Hepatic stellate cell (primary cell): ENCODE data around the gene UBL3.

Experiments
- DNase-seq: peaks from one replicate; pipeline ENCODE4 v3.0.0; 2011; ENCODE audit warnings: low spot score

The UBL3 gene

GRCh38 chr13:29810145-29810742 is 40.2 kb downstream of the UBL3 start:
- DNase-seq: no peak

DNA sequence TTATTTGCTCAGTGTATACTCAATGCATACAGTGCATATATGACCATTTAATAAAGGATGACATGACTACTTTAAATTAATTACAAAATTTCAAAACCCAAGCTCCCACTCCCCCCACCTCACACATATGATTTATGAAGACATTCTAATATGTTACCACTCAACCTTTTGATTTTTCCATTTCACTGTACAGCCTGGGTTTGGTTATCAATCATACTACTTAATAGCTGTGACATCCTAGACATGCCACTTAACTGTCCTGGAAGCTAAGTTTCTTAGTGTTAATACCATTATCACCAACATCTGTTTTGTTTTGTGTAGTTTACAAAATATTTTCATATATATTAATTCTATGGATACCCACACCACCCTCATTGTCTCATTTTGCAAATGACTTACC is 42.2 kb downstream of the UBL3 start:
- DNase-seq: no peak

- DNase-seq: no peak
Observed at GRCh38 chr13:29805994-29806979, 44.1 kb downstream of the UBL3 start.

DNA sequence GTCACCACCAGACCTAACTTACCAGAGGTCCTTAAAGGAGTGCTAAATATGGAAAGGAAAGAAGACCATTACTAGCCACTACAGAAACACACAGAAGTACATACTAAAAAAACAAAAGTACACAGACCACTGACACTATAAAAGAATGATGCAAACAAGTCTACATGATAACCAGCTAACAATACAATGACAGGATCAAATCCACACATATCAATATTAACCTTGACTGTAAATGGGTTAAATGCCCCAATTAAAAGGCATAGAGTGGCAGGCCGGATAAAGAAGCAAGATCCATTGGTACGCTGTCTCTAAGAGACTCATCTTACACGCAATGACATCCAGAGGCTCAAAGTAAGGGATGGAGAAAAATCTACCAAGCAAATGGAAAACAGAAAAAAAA is 47.2 kb downstream of the UBL3 start:
- DNase-seq: no peak

- no peak for DNase-seq
Observed at GRCh38 chr13:29802621-29803020, 47.8 kb downstream of the UBL3 start.

DNA sequence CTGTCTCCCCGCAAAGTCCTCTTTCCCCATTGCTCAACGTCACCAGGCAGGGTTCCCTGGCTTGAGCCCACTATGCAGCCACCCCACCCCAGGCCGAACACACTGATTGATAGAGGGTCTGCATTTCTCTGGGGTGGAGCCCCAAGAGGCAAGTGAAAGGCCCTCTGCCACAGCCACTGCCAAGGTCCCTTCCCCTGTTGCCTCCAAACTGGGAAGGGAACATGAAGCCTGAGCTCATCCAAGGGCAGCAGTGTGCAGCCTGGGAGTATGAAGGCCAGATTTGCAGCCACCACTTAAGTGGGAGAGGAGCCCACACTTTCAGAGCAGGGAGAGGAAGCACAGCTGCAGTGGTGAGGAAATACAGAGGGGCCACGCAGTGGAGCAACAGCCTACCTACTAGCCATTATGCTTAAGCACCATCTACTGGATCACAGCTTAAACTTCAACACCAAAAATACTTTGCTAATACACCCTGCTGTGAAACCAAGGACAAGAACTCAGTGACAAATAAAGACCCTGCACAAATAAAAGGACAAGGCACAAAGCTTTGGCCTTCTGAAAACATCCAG is 48.6 kb downstream of the UBL3 start:
- no peak for DNase-seq

- no peak for DNase-seq
Observed at GRCh38 chr13:29801102-29801501, 49.3 kb downstream of the UBL3 start.

DNA sequence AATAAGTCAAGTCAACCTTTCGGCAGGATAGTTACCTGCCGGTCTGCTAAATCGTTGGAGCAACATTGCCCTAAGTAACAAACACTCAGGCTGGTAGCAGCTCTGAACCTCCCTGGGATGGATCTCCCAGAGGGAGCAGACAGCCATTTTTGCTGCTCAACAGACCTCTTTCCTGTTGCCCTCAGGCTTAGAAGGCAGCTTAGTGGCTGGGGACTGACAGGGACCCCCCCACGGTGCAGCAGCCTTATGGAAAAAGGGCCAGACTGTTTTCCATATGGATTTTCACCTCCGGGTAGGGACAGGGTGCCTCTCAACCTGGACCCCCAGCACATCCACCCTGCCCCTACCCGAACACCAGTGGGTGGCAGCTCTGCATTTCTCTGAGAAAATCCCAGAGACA is 49.7 kb downstream of the UBL3 start:
- DNase-seq: no peak

DNA sequence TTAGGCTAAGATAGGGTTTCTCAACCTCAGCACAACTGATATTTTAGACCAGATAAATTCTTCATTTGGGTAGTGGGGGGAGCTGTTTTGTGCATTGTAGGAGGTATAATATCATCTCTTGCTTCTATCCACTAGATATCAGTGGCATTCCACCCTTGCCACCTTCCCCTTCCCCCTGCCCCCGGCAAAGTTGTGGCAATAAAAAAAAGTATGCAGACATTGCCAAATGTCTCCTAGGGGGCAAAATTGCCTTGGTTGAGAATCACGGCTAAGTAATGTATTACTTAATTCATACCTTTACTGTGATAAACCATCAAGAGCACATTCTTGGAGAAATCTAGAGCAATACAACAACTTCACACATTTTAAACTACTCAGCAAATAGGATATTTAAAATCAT is 51.4 kb downstream of the UBL3 start:
- DNase-seq: no peak

DNA sequence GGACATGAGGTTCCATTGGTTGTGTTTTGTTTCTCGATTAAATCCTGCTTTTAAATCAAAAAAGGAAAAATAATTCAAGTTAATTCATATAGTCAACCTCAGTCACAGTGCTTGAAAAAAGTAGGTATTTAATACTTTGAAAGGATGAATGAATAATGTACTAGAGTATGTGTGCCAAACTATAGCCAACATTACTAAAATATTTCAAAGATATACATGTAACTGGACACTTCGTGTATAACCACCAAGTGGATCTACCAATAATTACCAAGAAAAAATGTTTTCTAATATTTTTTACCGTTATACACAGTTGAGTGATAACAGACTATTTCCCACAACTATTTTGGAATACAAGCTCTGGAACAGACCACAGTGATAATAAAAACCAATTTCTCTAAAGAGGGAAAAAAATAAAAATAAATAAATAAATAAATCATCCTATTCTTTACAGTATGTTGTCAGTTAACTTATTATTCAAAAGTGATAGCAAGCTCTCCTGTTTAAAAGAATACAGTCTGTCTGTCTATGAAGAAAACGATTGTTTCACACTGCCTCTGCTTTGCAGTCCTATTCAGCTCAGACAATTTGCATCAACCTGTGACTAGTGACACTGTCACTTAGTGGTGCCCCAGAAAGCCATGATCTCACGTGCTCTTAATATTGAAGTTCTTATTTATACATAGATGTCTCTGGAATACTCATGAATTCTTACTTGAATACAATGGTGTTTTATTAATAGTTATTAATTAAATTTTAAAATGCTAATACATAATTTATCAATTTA is 58.2 kb downstream of the UBL3 start:
- DNase-seq: no peak

DNA sequence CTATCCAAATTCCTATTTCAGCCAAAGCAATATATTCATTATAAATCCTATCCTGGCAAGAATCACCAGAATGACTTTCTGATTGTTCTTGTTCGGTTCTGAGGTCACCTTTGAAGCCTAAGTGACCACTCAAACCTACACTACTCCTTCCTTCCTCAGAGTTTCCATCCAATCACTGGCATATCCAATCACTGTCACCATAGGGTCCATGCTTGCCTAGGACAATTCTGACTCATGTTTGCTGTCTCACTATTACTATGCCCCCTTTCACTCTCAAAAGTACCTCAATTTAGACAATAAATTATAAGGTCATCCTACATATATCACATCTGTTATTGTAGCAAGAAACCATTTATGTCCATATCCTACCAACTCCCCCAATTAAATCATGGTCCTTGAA is 58.9 kb downstream of the UBL3 start:
- no peak for DNase-seq

GRCh38 chr13:29786698-29787097 is 63.7 kb downstream of the UBL3 start:
- no peak for DNase-seq

- DNase-seq: no peak
Observed at GRCh38 chr13:29785978-29786377, 64.4 kb downstream of the UBL3 start.

- no peak for DNase-seq
Observed at GRCh38 chr13:29782798-29783197, 67.6 kb downstream of the UBL3 start.

DNA sequence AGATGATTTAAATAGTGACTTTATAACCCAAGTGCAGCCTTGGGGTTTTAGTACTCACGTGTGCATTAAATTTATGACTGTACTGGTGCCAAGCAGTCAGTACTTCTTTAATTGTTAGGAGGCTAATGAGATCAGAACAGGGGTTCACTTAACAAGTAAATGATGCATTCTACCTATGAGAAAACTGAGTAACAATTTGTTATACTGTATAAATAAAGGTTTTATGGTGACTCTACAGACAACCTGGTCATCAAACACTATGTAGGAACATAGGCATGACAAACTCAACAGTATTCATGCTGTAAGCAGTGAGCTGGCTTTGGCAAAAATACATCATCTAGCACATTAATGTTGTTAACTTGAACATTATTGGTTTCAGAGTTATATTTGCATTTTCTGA is 75.6 kb downstream of the UBL3 start:
- DNase-seq: no peak

GRCh38 chr13:29771247-29771646 is 79.2 kb downstream of the UBL3 start:
- DNase-seq: no peak

DNA sequence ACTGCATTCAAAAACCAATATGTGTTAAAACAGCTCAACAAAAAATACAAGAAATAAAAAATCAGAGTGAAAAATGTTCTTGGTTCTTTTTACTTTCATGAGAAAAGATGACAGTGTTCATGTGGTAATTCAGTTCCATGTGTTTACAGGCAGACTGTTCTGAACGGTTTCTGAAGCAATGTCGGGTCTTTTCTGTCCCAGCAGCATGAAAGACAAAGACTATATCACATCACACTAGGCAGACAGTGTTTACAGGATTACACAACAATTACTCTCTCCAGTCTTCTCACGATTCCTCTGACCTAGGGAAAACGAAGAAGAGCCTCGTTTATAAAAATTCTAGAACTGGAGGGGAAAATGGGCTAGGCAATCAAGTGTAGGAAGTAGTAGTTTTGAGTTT is 83.4 kb downstream of the UBL3 start:
- no peak for DNase-seq

DNA sequence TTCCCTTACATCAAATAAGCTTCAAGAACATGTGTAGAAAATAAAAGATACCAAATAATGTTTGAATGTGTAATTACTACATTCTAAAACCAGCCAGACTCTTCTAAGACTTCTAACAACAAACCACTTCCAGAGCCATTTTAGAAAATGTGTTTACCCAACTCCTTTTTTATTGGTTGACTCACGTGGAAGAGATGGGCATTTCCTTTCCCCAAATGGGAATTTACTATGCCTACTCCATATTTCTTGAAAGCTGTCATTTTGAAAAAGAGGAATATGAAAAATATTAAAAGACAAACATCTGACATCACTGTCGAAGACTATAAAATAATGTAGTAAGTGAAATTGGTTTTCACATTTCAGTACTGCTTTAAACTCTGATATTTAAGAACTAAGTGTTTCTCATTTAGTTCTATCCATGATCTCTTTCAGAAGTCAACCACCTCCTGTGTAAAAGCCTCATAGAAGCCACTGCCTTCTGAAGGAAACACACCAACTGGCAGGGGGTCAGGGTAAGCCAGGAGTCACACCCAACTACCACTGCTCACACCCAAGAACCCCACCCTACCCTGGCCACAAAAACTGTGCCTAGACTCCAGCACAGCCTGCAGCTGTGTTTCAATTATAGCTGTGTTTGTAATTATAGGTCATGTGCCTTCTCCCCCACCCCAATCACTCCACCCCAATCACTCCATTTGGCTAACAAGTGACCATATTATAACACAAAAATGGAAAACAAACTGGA is 86.8 kb downstream of the UBL3 start:
- DNase-seq: no peak

DNA sequence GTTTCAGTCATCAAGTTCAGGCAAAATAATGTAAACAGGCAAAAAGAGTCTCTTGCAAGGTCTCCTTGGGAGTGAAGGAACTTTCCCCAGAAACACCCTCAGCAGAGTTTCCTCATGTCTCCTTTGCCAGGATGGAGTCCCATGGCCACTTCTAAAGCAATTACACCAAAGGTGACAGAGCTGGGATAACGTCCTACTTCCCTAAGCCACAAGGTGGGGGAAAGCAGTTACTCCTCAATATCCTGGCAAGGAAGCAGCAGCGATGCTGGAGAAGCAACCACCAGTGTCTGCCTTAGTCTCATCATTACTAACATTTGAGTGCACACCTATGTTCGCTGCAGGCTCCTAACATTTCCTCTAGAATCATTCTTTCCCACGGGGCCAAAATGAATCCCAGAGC is 88.6 kb downstream of the UBL3 start:
- DNase-seq: no peak

DNA sequence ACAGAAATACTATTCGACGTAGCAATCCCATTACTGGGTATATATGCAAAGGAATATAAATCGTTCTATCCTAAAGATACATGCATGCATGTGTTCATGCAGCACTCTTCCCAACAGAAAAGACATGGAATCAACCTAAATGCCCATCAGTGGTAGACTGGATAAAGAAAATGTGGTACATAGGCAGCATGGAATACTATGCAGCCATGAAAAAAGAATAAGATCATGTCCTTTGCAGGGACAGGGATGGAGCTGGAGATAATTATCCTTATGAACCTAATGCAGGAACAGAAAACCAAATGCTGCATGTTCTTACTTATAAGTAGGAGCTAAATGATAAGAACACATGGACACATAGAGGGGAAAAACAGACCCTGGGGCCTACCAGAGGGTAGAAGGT is 89.3 kb downstream of the UBL3 start:
- no peak for DNase-seq

DNA sequence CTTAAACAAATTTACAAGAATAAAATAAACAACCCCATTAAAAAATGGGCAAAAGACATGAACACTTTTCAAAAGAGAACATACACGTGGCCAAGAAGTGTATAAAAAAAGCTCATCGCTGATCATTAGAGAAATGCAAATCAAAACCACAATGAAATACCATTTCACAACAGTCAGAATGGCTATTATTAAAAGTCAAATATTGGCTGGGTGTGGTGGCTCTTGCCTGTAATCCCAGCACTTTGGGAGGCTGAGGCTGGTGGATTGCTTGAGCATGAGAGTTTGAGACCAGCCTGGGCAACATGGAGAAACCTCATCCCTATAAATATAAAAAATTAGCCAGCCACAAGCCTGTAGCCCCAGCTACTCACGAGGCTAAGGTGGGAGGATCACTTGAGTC is 89.9 kb downstream of the UBL3 start:
- DNase-seq: no peak
